HepG2 (cell line): ENCODE measurements around the gene WARS2. TPM values are rescaled to one million over a fixed set of nuclear protein-coding genes. Genes with fewer than 3 reads are reported as not detected.

ENCODE experiments used
- ATAC-seq: fragments of 200-7000 bp; cut with Tn5 transposase; 3 replicates; pipeline ENCODE4 v1.9.1; 2020; ENCODE audit warnings: mild to moderate bottlenecking, moderate library complexity
- BruUV-seq: library from RNA; stranded (reverse); fragments of 400-500 nt; replicated peaks from 2 replicates; lab custom pipeline; 2021; lab: Mats Ljungman, UMichigan
- CTCF ChIA-PET: fragments of 300-600 bp; formaldehyde crosslinking; extraction: SDS; loops from one replicate; lab custom pipeline; 2021; ENCODE audit warnings: low total read pairs, inconsistent platforms, low intra/inter-chr PET ratio; lab: Yijun Ruan, JAX
- POLR2A ChIA-PET: fragments of 350-600 bp; sonication (Branson Sonifier 250); formaldehyde crosslinking; loops from one replicate; lab custom pipeline; 2020; ENCODE audit warnings: antibody characterized with exemption, inconsistent platforms; lab: Yijun Ruan, JAX
- DNase-seq: peaks from one replicate; pipeline ENCODE4 v3.0.0-alpha.2; 2015; ENCODE audit warnings: low spot score
- FAIRE-seq: peaks from 3 replicates; lab custom pipeline; 2011; peaks lifted over from hg19 to GRCh38; lab: Jason Lieb, UNC
- H2AFZ ChIP-seq: one replicate; pipeline ENCODE4 v1.6.1; 2011; ENCODE audit warnings: low read length, inconsistent platforms
- H3K27ac ChIP-seq: fragments of 300-600 bp; 3 replicates; pipeline ENCODE4 v1.8.0; 2011; ENCODE audit warnings: mixed run types, mild to moderate bottlenecking, mixed read lengths, low read length, inconsistent platforms; ENCODE audit not compliant: insufficient read depth; ENCODE audit errors: extremely low read length
- H3K27me3 ChIP-seq, 2 experiments: fragments of 200-600 bp in 1 of 2; 2 replicates in 1 of 2; 3 replicates in 1 of 2; pipeline versions ENCODE4 v1.6.0 to v1.8.0; 2011; ENCODE audit warnings: low read length in 2 of 2, mild to moderate bottlenecking in 2 of 2, moderate library complexity in 2 of 2, inconsistent platforms in 1 of 2; ENCODE audit not compliant: insufficient read depth in 2 of 2, control insufficient read depth in 1 of 2
- H3K36me3 ChIP-seq, 2 experiments: fragments of 200-600 bp in 1 of 2; replicated peaks in 1 of 2; 2 replicates in 1 of 2; 3 replicates in 1 of 2; pipeline versions ENCODE4 v1.5.1 to v1.8.0; 2011; ENCODE audit warnings: low read length in 2 of 2, inconsistent platforms in 1 of 2; ENCODE audit not compliant: insufficient read depth in 2 of 2, control insufficient read depth in 1 of 2
- H3K4me1 ChIP-seq: 2 replicates; pipeline ENCODE4 v1.5.1; 2012; ENCODE audit warnings: low read length, inconsistent platforms; ENCODE audit not compliant: insufficient read depth
- H3K4me2 ChIP-seq: 2 replicates; pipeline ENCODE4 v1.6.0; 2011; ENCODE audit warnings: low read depth, low read length, inconsistent platforms
- H3K4me3 ChIP-seq, 3 experiments: fragments of 200-600 bp in 1 of 3; sonication (generic), shearing (Covaris generic) in 1 of 3; replicated peaks in 1 of 3; 2 replicates each; pipeline ENCODE4 v1.5.1; 2011 to 2016; ENCODE audit warnings: low read length in 3 of 3, inconsistent platforms in 2 of 3, low read depth in 2 of 3, mild to moderate bottlenecking in 2 of 3, control low read depth in 1 of 3, mixed read lengths in 1 of 3; ENCODE audit not compliant: insufficient read depth in 1 of 3
- H3K79me2 ChIP-seq: one replicate; pipeline ENCODE4 v1.6.1; 2011; ENCODE audit warnings: low read length, inconsistent platforms; ENCODE audit not compliant: insufficient read depth
- H3K9ac ChIP-seq: 2 replicates; pipeline ENCODE4 v1.6.0; 2011; ENCODE audit warnings: mild to moderate bottlenecking, low read depth, low read length, inconsistent platforms; ENCODE audit not compliant: insufficient read depth
- H3K9me3 ChIP-seq: 2 replicates; pipeline ENCODE4 v1.5.1; 2012; ENCODE audit warnings: mild to moderate bottlenecking, low read length
- H4K20me1 ChIP-seq: 2 replicates; pipeline ENCODE4 v1.6.0; 2011; ENCODE audit warnings: inconsistent platforms, mild to moderate bottlenecking, low read length, moderate library complexity; ENCODE audit not compliant: insufficient read depth
- BCL6 ChIP-seq: IDR thresholded peaks from 2 replicates; pipeline ENCODE4 v1.6.1; 2016; ENCODE audit warnings: missing genetic modification reagents, missing compliant biosample characterization
- CBX2 ChIP-seq, 2 experiments: fragments of 200-600 bp in 1 of 2; sonication (generic); formaldehyde crosslinking in 1 of 2; IDR thresholded peaks; 2 replicates each; pipeline versions ENCODE4 v1.7.0 to v1.8.1; 2018 to 2022; ENCODE audit warnings: low read depth in 2 of 2, low read length in 1 of 2, mild to moderate bottlenecking in 1 of 2, missing genetic modification reagents in 1 of 2
- CREBL2 ChIP-seq: sonication (generic); formaldehyde crosslinking; IDR thresholded peaks from 2 replicates; pipeline ENCODE4 v1.8.1; 2023; ENCODE audit warnings: missing genetic modification reagents, mild to moderate bottlenecking, borderline replicate concordance
- KMT2A ChIP-seq: sonication (generic); formaldehyde crosslinking; IDR thresholded peaks from 2 replicates; pipeline ENCODE4 v1.4.0; 2020; ENCODE audit warnings: missing genetic modification reagents
- MAFK ChIP-seq, 2 experiments: IDR thresholded peaks in 1 of 2; conservative IDR thresholded peaks in 1 of 2; 2 replicates each; pipeline ENCODE4 v1.6.1; 2011; ENCODE audit warnings: improper control_type of control experiment in 2 of 2, low read length in 2 of 2
- UBTF ChIP-seq: sonication (generic); formaldehyde crosslinking; IDR thresholded peaks from 2 replicates; pipeline ENCODE4 v1.4.0; 2020; ENCODE audit warnings: mild to moderate bottlenecking, missing genetic modification reagents
- ZNF224 ChIP-seq: sonication (generic); formaldehyde crosslinking; IDR thresholded peaks from 2 replicates; pipeline ENCODE4 v1.5.0; 2020; ENCODE audit warnings: mild to moderate bottlenecking, missing genetic modification reagents
- ZNF660 ChIP-seq: sonication (generic); formaldehyde crosslinking; IDR thresholded peaks from 2 replicates; pipeline ENCODE4 v1.5.1; 2020; ENCODE audit warnings: mild to moderate bottlenecking, low read depth, missing genetic modification reagents, borderline replicate concordance
- in situ Hi-C: cut with HindIII; loops from 2 replicates; pipeline ENCODE4 v1.10.0; 2017; ENCODE audit warnings: low pct_unique_long_range_greater_than_20kb; ENCODE audit not compliant: extremely low pct_ligation_motif_present
- intact Hi-C: fragments of 100-400 bp; cut with micrococcal nuclease; formaldehyde crosslinking; loops from one replicate; pipeline ENCODE4 v1.10.0; 2022; ENCODE audit not compliant: unreplicated experiment
- polyA plus RNA-seq, 8 experiments: library from polyadenylated mRNA; depleted of rRNA in 3 of 8; stranded (reverse) in 7 of 8; unstranded in 1 of 8; fragments of >200 nt; fragmentation: Illumina TruSeq in 4 of 8; extraction: Trizol in 4 of 8; gene quantifications; 2 replicates each; pipeline versions ENCODE4 v1.2.1 to v1.2.3, GENCODE V29; 2011 to 2016; ENCODE audit warnings: low read depth in 4 of 8, missing spikeins in 1 of 8, mixed read lengths in 1 of 8; ENCODE audit not compliant: insufficient read depth in 1 of 8
- total RNA-seq, 5 experiments: library from RNA; depleted of rRNA; stranded (reverse); fragments of >200 nt; fragmentation: Illumina TruSeq; extraction: Trizol; gene quantifications; 2 replicates each; pipeline ENCODE4 v1.2.3, GENCODE V29; 2016; ENCODE audit warnings: low read depth in 1 of 5

Gene WARS2
- total and polyA plus RNA-seq, 2 of the 13 experiments (the other 11 are each of a cell fraction or from before 2014, with no cell fraction given): 12.4 to 18.8 TPM

- no peak for TF ChIP-seq BCL6
- no peak for TF ChIP-seq CREBL2 (CRISPR knock-in tag)
- no peak for TF ChIP-seq KMT2A
- TF ChIP-seq MAFK (conservative IDR thresholded peaks at IDR 0.05 in 1 of 2, IDR thresholded peaks at IDR 0.05 in 1 of 2; ENCODE audit: low read length in 2 of 2): no peak
These were observed 72.0 kb downstream of the WARS2 start (continued) for GRCh38 chr1:119068427-119068826.

GRCh38 chr1:119061700-119062099 lies 78.8 kb downstream of the WARS2 start:
- H3K4me2 ChIP-seq: no peak overlapping the region
- no peaks in the 10 kb centered on the region for H3K36me3 ChIP-seq
- H3K27me3 ChIP-seq: no peaks in the 10 kb centered on the region
- FAIRE-seq (no peak), DNase-seq (no peak), ATAC-seq (no peak)
- intact Hi-C loops: no loop called here
- in situ Hi-C loops: no loop called here
- no peaks in the 10 kb centered on the region for H3K4me1 ChIP-seq
- H4K20me1 ChIP-seq: no peaks in the 10 kb centered on the region
- no peak overlapping the region for H2AFZ ChIP-seq
- no peak for TF ChIP-seq ZNF660
- TF ChIP-seq CBX2 (IDR thresholded peaks at IDR 0.05; ENCODE audit: low read depth, low read length): no peak
- no peak for TF ChIP-seq CBX2 (CRISPR knock-in tag; IDR thresholded peaks at IDR 0.05; ENCODE audit: low read depth)
- no peak for TF ChIP-seq UBTF (CRISPR knock-in tag)
- TF ChIP-seq ZNF224: no peak
- H3K4me3 ChIP-seq: no peak overlapping the region
- CTCF ChIA-PET: no interaction called here
- H3K27ac ChIP-seq: no peak overlapping the region
- no TSS peak for BruUV-seq
- H3K9me3 ChIP-seq: no peaks in the 10 kb centered on the region
- H3K9ac ChIP-seq: no peak overlapping the region
- POLR2A ChIA-PET: no interaction called here
- H3K79me2 ChIP-seq: no peaks in the 10 kb centered on the region
